Left cardiac atrium (tissue), 4 donors: ENCODE results near the gene TMEM187. TPM values are rescaled to one million over a fixed set of nuclear protein-coding genes. Genes with fewer than 3 reads are reported as not detected.
"Not testable (repeated sequence)": the region's sequence is repeated elsewhere in the genome, so short reads cannot be mapped to it uniquely, and the experiment has no call there.

Experiments used
- ATAC-seq, 2 donors: fragments of 200-7000 bp; cut with Tn5 transposase; one replicate each; pipeline ENCODE4 v1.9.1; 2020; ENCODE audit warnings: mild to moderate bottlenecking in 2 of 2, moderate library complexity in 2 of 2
- DNase-seq: peaks from one replicate; pipeline ENCODE4 v3.0.0-alpha.2; 2020
- intact Hi-C, 2 donors: fragments of 100-400 bp; cut with DNase I; formaldehyde crosslinking; loops; one replicate each; pipeline versions ENCODE4 v1.14.1 to v1.15.1; 2022 to 2023
- total RNA-seq, 2 donors: library from RNA; stranded (reverse); fragmentation: NEBNext Ultra II Directional; extraction: Animal tissue kit (Norgen Biotek cat#: 25700); gene quantifications; one replicate each; pipeline ENCODE4 v1.2.1, GENCODE V29; 2021
- donor health status: DM: no; HTN: yes; CAD: no.
- donor health status: DM: no; HTN: yes; CAD: no; lungs with severe emphysema.
- donor health status: DM: yes; HTN: yes; CAD: no.
- donor health status: Dilated cardiomyopathy.

TMEM187 gene
- total RNA-seq, 2 donors from 2014 or later: 7.7 to 9.2 TPM

DNA sequence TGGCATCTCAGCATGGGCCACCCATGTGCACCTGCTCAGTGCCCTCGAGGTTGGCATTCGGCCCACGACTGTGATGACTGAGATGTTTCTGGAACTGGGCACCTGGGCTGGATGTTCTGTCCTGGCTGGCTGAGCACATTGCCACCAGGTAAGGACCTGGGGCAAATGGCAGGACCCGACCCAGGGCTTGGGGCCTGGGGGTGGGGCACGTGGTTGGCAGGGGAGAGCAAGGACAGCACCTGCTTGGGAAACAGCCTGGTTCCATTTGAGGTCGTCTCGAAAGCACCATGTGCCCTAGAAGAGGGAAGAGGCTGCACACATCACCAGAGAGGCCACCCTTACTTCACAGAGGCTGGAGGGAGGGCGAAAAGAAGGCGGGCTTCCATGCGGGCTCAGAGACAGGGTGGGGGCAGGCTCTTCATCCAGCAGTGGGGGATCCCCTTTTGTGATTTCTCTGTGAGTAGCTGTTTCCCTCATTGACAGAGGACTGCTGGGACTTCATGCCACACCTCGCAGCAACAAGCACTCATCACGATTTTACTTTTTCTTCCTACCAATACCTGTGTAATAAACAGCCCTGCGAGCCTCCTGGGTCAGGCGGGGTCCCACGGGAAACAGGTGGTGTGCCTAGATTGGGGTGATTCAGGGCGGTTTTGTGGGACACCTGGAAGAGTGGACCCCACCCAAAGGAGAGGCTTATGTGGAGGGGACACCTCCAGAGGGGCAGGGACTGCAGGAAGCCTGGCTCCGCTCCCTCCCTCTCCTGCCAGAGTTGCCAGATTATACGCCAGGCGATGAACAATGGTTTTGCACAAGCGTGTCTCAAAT is 12.0 kb downstream of the TMEM187 start:
- DNase-seq (no peak), ATAC-seq (no peak)
- intact Hi-C loops: no loop called here

DNA sequence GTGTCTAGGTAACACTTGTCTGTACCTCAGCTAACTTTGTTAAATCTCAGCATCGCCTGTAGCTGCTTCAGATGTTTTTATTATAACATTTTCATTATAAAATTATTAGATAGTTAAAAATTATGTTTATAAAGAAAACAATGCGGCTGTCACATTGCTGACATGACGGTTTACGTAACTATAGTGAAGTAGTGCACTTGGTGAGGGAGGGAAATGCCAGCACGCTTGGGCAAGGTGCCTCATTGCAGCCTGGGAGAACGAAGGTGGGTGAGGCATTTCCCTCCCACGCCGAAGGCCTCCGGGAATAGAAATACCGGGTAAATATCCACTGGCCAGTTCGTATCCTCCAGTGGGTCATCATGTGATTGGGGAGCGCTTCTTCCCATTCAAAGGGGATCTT is 15.9 kb downstream of the TMEM187 start:
- peak in 1 of 2 donors; percentile 29 for ATAC-seq
- intact Hi-C loops: no loop called here
- no peak for DNase-seq

DNA sequence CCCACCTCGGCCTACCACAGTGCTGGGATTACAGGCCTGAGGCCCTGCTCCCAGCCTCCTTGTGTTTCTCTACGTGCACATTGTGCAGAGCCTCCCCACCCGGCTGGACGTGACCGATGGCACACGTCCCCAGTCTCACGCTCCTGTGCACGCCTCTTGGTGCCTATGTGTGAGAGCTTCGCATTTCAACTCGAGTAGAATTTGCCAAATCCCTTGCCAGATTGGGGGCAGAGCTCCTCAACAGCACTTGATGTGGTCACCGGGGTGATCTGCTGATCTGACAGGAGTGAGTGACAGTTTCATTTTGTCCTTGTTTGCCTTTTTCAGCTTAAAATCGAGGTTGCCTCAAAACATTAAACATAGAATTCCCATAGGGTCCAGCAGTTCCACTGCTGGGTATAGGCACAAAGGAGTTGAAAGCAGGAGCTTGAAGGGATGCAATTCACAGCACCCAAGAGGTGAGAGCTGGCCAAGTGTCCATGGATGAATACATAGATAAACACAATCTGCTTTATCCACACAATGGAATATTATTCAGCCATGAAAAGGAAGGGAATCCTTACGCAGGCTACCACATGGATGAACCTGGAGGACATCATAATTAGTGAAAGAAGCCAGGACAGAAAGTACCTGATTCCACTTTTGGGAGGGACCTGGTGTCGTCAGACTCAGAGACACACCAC is 17.6 kb downstream of the TMEM187 start:
- no peak for ATAC-seq
- intact Hi-C loops: no loop called here

DNA sequence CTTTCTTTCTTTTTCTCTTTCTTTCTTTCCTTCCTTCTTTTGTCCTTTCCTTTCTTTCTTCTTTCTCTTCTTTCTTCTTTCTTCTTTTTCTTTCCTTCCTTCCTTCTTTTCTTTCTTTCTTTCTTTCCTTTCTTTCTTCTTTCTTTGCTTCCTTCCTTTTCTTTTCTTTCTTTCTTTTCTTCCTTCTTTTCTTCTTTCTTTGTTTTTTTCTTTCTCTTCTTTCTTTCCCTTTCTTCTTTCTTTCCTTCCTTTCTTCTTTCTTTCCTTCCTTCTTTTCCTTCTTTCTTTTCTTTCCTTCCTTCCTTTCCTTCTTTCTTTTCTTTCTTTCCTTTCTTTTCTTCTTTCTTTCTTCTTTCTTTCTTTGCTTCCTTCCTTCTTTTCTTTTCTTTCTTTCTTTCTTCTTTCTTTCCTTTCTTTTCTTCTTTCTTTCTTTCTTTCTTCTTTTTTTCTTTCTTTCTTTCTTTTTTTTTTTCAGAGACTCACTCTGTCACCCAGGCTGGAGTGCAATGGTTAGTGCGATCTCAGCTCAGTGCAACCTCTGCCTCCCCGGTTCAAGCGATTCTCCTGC is 18.5 kb downstream of the TMEM187 start:
- no peak for ATAC-seq
- intact Hi-C loops: no loop called here
- DNase-seq: no peak

More for the DNA sequence above, 17.6 kb downstream of the TMEM187 start:
- no peak for DNase-seq

DNA sequence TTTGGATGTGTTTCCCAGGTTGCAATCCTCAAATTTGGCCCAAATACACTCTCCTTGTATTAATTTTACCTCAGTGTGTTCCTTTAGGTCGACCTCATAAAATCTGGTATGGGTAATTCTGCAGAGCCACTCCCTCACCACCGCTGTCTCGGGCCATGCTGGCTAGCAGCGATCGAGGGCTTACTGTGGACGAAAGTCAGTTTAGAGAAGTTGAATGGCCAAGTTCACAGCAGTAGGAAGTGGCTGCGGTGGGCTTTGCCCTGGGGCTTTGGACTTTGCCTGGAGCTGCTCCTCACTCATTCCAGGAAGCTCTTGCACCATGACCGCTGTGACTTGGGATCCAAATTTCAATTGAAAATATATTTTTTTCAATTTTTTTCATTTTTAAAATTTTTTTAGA is 19.6 kb downstream of the TMEM187 start:
- intact Hi-C loops: no loop called here
- ATAC-seq (no peak), DNase-seq (no peak)

DNA sequence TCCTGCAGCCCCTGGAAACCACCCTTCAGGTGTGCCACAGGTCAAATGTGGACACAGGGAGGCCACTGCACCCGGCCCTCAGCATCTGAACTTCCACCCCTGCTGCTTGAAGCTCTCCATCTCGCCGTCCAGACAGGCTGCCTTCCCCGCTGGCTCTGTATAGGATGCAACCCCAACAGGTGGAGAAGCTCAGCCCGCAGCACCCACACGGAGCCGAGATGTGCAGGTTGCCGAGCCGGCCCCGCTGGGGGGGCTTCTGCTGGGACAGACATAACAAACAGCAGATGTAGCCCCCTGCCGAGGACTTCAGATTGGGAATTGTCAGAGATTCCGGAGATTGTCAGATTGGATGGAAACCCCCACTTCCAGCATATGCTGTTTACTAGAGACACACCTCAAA is 20.5 kb downstream of the TMEM187 start:
- no peak for DNase-seq
- no peak for ATAC-seq
- intact Hi-C loops: no loop called here

DNA sequence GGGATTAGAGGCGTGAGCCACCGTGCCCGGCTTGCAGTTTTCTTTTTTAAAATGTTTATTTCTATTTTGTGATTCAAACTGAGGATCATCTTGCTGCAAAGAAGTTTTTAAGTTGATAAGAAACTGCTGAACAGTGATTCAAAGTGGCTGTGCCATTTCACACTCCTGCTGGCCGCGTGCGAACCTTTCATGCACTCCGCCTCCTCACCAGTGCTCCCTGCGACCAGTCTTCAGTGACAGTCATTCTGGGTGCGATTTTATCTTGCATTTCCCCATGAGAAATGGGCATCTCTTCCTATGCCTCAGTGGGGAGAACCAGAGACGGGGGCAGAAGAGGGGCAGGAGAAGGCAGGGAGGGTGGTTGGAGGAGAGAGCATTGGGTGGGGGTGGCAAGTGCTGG is 21.4 kb downstream of the TMEM187 start:
- DNase-seq (no peak), ATAC-seq (no peak)
- intact Hi-C loops: no loop called here

DNA sequence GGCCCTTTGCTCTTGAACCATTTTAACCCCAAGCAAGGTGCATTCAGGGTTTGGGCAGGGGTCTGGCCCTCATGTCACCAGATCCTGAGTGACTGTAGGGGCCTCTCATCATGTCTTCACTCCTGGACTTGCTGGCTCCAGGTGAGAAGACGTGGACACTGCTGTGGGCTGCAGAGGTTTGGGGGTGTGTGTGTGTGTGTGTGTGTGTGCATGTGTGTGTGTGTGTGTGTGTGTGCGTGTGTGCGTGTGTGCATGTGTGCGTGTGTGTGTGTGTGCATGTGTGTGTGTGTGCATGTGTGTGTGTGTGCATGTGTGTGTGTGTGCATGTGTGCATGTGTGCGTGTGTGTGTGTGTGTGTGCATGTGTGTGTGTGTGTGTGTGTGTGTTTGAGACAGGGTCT is 21.8 kb downstream of the TMEM187 start:
- DNase-seq, ATAC-seq, intact Hi-C loops: not testable (repeated sequence)

DNA sequence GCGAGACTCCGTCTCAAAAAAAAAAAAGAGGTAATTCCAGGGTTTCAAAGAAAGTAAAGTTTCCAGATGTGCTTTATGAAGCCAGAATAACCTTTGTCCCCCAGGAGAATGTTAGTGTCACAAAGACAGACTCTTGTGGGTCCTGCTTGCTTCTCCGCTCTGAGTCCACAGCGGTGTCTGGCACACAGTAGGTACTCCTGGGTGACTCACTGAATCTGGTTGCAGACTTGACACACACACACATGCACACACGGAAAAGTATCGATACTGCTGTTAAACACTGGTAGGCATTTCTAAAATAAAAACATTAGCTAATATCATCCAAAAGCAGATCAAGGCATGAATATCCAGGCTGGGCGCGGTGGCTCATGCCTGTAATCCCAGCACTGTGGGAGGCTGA is 22.9 kb downstream of the TMEM187 start:
- no peak for ATAC-seq
- DNase-seq: no peak
- intact Hi-C loops: no loop called here

DNA sequence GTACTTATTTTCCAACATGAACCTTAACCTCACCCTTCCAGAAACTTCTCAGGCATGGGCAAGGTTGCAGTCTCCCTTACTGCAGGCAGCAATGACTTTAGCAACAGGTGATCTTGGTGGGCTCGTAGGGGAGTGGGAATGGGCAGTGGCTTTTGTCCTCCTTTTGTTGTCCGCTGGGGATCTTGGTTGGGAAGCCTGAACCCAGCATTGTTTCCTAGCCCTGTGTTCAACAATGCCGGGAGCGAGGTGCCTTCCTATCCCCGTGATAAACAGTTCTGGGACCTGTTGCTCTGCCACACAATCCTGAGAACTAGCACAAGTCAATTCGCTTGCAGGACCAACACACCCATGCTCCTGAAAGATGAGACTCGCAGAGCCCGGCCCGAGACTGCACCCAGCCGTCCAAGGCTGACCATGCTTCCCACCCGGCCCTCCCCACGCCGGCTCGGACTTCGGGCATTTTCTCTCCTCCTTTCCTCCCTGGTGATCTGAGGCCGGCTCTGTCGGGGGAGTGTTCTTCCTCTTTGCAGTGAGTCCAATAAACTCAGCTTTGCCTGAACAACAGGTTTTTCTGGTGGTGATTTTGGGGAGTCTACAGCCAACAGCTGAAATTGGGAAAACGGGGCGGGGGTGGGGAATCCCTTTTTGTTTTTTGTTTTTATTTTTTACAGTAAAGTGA is 26.9 kb downstream of the TMEM187 start:
- intact Hi-C loops: no loop called here
- ATAC-seq: peak in 1 of 2 donors; percentile 13
- DNase-seq: no peak

DNA sequence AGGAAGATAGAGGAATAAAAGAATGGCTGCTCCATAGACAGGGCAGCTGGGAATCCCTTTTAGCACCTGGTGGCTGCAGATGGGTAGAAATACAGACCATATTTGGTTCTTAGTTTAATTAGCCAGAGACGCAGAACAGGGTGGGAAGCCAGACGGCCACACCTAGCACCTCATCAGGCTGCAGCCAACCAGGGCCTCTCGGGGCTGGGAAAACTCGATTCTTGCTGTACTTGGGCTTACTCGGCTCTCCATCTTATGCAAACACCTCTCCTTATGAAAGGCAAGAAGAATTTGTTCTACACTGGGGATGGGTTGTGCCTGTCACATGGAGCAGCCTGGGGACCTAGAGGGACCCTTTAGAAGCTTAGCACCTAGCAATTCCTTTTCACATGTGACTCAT is 27.5 kb downstream of the TMEM187 start:
- ATAC-seq (peak in 1 of 2 donors; percentile 40), DNase-seq (no peak)
- intact Hi-C loops: no loop called here

DNA sequence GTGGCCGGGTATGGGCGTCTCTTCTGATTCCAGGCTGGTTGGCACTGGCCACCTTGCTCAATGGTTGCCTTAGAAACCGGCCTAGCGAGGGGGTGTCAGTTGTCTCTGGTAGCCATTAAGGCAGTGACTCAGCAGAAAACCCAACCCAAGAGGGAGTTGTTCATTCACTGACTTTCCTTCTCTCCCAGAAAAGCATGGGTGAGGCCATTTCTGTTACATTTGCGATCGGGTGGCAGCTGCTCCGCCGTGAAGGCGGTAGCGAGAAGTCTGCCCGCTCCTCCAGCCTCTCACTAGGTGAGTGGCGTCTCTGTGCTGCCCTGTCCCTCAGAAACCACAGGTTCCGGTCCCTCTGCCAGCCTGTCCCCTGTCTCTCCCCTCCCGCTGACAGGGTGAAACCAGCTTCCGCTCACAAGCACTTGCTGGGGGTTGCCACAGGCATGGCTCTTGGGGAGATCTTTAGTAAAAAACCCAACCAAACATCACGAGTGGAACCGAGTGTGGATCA is 29.7 kb downstream of the TMEM187 start:
- ATAC-seq (peak; percentile 49 to 67), DNase-seq (no peak)
- intact Hi-C loops: no loop called here

DNA sequence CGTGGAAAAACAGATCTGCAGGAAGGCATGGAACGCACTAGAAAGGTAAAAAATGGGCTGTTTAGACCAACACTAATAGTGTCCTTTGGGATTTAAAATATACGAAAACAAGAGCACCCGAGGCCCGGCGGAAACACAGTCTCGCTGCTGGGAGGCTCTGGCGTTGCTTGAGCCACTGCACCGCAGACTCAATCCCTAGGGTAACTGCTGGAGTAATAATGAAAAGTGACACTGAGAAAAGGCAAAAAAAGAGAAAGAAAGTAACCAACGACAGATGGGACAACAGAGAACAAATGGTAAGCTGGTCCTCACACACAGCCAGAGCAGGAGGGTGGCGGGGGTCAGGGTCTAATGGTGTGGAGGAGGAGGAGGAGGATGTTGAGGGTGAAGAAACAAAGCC is 31.8 kb downstream of the TMEM187 start:
- no peak for DNase-seq
- no peak for ATAC-seq
- intact Hi-C loops: no loop called here

DNA sequence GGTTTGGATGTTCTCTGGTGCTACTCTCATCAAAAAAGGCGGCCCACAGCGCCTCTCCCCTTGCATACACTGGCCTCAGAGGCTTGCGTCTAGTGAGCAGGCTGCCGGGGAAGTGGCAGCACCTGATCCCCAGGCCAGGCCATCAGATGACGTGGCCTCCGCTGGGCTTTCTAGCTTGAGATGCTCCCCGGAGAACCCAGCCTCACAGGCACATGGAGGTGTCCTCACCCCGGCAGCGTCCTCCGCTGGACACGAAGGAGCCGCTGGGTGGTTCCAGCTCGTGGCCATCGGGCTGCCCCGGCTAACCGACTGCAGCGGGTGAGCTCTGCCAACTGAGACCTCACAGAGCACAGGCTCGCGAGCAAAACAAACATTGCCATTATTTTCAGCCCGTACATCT is 34.4 kb downstream of the TMEM187 start:
- no peak for ATAC-seq
- no peak for DNase-seq
- intact Hi-C loops: no loop called here

DNA sequence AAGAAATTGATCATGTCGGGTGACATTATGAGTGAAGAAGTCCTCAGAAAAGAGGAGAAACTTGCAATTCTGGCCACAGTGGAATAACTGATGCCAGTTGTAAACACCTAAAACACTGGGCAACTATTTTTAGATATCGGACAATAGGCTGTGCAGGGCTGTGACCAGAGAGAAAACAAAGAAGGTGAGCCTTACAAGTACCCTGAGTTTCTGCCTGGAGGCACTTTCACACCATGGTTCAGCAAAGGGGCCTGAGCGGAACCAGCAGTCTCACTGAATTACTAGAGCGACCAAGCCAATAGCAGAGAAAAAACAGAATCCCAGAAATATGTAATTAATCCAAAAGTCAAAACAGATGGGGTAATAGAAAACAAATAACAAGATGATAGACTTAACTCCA is 36.0 kb downstream of the TMEM187 start:
- intact Hi-C loops: no loop called here
- ATAC-seq: no peak
- DNase-seq: no peak

DNA sequence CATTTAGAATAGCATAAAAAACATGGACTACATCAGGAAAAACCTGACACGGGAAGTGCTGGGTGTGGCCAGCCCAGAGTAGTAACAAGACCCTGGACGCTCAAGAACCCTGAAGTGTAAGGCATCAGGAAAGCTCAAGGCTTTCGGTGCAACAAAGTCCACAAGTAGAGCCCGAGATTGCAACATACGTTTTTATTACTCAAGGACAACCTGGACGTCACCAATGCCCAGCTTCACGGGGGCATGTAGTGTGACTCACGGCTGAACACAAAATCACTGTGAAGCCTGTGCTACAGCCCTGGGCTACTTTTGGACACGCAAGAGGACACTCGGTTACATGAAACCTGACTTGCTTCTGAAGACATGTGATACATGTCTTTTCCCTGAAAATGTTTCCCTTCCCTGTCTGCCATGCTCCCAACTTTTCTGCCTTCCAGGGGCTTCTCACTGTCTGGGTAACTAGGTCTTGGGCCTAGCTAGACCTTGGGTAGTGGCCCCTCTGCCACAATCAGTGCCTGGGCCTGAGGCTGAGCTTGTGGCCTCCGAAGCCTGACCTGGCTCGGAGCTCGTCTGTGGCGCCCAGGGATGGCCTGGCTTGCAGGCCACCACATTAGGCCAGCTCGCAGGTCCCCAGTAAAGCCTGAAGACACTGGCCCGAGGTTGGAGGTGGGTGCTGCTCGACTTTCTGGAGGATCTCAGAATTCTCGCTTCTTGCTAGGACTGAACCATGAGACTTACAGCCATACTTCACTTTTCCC is 38.0 kb downstream of the TMEM187 start:
- no peak for ATAC-seq
- intact Hi-C loops: no loop called here
- no peak for DNase-seq

DNA sequence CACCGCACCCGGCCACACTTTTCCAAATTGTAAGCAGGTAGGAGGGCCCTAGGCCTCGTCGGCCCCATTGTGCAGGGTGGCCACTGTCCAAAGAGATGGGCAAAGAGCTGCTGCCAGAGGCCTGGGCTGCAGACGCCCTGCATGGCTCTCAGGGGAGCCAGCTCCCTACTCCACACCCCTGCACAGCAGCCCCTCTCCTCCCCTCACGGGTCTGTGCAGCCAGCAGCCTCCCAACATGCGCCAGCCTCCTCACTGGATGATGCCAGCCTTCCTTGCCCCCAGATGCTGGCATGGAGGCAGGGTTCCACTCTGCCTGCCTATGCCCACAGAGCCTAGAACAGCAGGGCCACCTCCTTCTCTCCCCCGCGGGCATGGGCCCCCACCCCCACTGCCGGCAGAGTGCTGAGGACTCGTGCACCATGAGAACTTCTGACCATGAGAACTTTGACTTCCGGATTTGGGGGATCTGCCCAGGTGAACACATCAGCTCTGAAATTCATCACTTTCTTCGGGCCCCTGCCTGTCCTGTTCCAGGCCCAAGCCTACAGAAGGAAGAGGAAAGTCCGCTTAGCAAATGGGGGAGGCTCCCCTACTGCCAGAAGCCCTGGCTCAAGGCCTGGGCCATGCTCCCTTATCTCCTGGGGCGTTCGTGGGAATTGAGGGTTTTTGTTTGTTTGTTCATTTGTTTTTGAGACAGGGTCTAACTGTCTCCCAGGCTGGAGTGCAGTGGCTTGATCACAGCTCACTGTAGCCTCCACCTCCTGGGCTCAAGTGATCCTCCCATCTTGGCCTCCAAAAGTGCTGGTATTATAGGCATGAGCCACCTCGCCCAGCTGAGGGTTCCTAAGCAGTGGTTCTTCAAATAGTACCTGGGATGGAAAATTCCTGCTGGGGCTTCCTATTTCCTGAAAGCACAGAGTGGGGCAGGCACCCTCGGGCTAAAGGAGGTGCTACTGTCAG is 39.1 kb downstream of the TMEM187 start:
- intact Hi-C loops: no loop called here
- ATAC-seq (no peak), DNase-seq (no peak)
